ENCODE data around the gene NRGN. TPM values are rescaled to one million over a fixed set of nuclear protein-coding genes. Genes with fewer than 3 reads are reported as not detected.

NRGN gene
- total RNA-seq = 1 to 10 TPM; 1.0 to 3.2 (median 2.0) TPM

DNA sequence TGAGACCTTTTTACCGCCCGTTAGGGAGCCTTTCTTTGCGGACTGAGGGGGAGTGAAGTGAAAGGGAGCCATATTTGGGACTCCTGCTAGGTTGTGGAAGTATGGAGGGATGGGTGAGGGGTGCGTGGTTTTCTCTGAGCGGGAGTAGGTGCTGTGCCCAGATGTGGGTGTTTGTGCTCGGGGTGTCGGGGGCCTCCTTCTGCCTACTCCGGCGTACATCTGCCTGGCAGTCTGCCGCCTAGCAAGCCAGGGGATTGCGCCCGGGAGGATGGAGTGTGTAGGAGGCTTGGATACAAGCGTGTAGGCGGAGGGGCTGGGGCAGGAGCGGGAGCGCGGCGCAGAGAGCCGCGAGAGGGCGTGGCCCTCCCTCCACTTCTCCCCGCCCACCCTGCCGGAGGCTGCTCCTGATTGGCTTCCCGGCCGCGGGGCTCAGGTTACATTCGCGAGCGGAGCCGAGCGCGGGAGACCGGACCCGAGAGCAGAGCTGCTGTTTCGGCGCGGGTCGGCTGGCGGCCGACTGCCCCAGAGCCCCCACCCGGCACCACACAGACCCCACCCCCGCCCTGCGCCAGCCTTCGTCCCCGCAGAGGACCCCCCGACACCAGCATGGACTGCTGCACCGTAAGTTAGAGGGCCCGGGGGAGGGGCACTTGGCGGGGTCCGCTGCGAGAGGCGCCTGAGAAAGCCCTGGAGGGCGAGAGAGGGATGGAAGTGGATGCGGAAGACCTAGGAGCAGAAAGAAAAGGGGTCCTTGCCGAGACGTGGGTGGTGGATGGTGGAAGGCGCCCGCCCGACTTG is at the start of gene NRGN:
NRGN (plus strand) TSS at position 464 of the 798 bp plus-strand sequence; CDS start at position 607, 143 bp downstream.
- TF ChIP-seq, protein P1, sequence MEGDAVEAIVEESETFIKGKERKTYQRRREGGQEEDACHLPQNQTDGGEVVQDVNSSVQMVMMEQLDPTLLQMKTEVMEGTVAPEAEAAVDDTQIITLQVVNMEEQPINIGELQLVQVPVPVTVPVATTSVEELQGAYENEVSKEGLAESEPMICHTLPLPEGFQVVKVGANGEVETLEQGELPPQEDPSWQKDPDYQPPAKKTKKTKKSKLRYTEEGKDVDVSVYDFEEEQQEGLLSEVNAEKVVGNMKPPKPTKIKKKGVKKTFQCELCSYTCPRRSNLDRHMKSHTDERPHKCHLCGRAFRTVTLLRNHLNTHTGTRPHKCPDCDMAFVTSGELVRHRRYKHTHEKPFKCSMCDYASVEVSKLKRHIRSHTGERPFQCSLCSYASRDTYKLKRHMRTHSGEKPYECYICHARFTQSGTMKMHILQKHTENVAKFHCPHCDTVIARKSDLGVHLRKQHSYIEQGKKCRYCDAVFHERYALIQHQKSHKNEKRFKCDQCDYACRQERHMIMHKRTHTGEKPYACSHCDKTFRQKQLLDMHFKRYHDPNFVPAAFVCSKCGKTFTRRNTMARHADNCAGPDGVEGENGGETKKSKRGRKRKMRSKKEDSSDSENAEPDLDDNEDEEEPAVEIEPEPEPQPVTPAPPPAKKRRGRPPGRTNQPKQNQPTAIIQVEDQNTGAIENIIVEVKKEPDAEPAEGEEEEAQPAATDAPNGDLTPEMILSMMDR (IDR thresholded peaks at IDR 0.05) = no peak
- ATAC-seq (ENCODE audit: low FRiP score) = peak; percentile 98
- DNase-seq (ENCODE audit: low spot score) = peak; percentile 87

DNA sequence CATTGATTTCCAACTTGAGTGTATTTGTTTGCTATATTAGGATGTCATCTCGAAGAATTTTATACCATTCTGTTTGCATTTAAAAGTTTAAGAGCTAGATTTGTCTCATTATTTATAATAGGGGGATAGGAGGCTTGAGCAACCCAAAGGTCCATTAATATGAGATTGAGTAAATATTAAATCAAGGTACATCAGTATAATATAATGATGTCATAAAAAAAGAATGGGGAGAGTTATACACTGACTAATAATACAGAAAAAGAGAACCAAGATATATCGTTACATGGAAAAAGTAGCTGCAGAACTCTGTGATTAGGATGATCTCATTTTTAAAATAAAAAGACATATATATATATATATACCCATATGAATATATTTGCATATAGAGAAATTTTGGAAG is 46.6 kb upstream of the NRGN start:
- ATAC-seq (ENCODE audit: low FRiP score) (no peak), DNase-seq (ENCODE audit: low spot score) (no peak)
- TF ChIP-seq, protein P1 (IDR thresholded peaks at IDR 0.05) = no peak

DNA sequence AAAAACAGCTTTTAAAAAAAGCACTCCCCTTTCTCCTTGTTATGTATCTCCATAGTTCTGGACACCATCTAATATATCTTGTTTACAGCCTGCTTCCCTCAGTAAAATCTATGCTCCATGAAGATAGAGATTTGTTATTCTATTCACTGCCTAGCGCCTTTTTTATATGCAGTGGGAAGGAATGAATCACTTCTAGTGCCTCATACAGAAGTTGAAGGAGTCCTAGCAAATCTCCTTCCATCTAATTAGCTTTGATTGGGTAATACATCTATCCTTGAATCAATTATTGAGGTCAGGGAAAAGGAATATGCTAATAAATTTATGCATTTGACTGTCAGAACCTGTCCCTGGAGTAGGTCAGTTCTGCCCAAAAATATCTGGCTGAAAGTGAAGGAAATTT is 40.2 kb upstream of the NRGN start:
- no peak for ATAC-seq (ENCODE audit: low FRiP score)
- DNase-seq (ENCODE audit: low spot score) = no peak

DNA sequence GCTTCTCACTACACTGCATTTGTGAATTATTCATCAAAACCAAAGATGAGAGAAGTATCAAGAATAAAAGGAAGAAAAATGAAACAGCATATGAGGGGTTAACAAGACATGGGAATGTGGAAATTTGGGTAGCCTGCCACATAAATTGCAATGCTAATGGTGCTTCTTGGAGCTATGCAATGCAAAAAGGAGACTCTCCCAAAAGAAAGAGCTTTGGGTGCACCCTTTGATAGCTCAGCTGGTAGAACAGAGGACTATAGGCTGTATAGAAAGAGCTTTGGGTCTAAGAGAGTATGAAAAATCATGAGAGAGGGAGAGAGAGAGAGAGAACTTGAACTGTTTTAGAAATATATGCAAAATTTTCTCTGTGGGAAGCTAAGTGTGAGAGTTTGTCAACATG is 39.7 kb upstream of the NRGN start:
- no peak for ATAC-seq (ENCODE audit: low FRiP score)
- TF ChIP-seq, protein P1 (IDR thresholded peaks at IDR 0.05) = no peak
- DNase-seq (ENCODE audit: low spot score) = no peak

More for the DNA sequence above, 40.2 kb upstream of the NRGN start:
- TF ChIP-seq, protein P1 (IDR thresholded peaks at IDR 0.05) = no peak

DNA sequence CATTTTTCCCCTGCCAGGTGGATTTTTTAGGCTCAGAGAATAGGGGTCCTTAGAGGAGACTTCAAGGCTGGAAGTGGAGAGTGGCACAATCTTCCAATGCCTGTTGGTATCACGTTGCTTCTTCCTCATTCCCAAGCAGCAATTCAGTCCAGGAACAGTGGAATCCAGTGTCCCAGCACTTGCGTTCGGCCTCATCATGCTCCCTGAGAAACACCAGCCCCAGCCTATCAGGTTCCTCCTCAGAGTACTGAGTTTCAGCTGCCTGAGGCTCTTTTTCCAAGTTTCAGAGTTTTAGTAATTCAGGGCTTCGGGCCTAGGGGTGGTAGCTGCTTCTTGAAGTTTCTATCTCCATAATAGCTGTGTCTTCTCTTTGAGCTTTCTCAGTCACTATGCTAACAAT is 31.9 kb upstream of the NRGN start:
- ATAC-seq (ENCODE audit: low FRiP score) (no peak), DNase-seq (ENCODE audit: low spot score) (no peak)
- TF ChIP-seq, protein P1 (IDR thresholded peaks at IDR 0.05) = no peak

DNA sequence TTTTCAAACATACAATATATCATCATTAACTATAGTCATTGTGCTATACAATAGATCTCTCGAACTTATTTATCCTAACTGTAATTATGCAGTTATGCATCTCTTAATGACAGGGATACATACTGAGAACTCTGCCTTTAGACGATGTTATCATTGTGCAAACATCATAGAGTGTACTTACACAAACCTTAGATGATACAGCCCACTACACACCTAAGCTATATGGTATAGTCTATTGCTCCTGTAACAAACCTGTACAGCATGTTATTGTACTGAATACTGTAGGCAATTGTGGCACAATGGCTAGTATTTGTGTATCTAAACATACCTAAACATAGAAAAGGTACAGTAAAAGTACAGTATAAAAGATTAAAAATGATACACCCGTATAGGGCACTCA is 27.4 kb upstream of the NRGN start:
- TF ChIP-seq, protein P1 (IDR thresholded peaks at IDR 0.05) = no peak
- DNase-seq (ENCODE audit: low spot score) (no peak), ATAC-seq (ENCODE audit: low FRiP score) (no peak)

DNA sequence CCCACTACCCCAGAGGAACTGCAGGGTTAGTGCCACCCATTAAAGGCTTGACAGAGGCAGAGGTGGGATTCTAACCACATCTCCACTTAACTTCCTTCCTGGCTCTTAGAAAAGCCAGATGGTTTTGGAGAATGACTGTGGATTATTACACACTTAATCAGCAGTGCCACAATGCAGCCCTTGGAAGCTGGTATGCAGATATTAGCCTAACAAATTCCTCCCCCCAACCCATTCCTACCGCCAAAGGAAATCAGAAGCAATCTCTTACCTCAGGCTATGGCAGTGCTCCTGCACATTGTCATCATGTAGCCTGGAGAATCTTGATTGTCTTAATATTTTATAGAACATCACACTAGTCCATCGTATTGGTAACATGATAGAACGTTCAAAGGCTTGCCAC is 23.2 kb upstream of the NRGN start:
- TF ChIP-seq, protein P1 (IDR thresholded peaks at IDR 0.05) = no peak
- ATAC-seq (ENCODE audit: low FRiP score) = no peak
- no peak for DNase-seq (ENCODE audit: low spot score)

All from omental fat pad (tissue), 4 donors.